ENCODE measurements around the gene PPCS.

PPCS gene

DNA sequence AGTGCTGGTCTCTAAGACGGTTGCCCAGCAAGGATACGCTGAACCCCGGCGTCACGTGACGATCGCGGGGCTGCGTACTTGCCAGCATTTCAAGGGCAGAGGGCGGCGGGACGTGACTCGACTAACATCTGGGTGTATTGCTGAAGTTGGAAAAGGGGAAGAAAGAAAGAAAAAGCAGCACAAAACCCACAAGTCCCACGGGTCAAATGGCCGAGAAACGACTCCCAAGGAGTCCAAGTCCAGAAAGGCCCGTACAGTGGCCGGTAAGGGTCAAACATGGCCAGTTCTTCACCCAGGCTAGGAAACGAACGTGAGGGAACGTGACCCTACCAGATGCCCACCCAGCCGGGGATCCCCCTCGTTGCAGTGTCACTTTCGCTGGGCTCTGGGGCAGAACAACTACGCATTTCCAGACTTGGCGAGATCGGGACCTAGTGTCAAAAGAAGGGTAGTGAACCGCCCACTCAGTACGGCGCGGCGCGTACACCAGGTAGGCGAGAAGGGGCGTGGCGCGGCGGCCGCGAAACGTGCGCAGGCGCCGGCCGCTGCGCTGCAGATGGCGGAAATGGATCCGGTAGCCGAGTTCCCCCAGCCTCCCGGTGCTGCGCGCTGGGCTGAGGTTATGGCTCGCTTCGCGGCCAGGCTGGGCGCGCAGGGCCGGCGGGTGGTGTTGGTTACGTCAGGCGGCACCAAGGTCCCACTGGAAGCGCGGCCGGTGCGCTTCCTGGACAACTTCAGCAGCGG is at the start of gene PPCS, which contains the start of gene ZMYND12:
PPCS (plus strand) TSS at position 534 of the 744 bp plus-strand sequence; CDS start at position 557, 23 bp downstream.
ZMYND12 (minus strand) TSS at position 13 of the 744 bp plus-strand sequence. CDS start 25 bp downstream, outside the sequence.
- DNase-seq, result peak; percentile 90

DNA sequence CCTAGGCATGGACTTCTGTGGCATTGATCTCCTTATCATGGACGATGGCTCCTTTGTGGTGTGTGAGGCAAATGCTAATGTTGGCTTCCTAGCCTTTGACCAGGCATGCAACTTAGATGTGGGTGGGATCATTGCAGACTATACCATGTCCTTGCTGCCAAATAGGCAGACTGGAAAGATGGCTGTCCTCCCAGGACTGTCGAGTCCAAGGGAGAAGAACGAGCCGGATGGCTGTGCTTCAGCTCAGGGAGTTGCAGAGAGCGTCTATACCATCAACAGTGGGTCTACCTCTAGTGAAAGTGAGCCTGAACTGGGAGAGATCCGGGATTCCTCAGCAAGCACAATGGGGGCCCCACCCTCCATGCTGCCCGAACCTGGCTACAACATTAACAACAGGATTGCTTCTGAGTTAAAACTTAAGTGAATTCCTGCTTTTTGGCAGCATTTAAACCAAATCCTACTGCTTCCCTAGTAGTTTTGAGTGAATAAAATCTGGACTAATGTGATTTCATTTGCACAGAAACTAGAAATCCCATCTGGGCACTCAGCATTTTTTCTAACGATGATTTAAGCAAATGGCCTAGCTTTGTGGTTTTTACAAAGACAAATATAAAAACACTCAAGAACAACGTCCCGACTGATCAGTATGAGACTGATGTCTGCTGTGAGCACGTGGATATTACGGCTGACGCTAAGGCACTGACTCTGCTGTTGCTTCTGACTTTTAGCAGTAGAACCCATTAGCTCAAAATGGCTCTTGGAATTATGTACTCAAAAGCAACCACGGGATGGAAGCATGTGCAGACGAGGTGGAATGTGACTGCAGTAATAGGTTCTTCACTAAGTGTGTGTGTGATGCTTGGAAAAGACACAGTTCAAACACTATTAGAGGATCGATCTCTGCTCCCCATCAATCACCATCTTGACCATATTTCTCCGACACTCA is 41.5 kb upstream of the PPCS start:
- DNase-seq, result no peak

DNA sequence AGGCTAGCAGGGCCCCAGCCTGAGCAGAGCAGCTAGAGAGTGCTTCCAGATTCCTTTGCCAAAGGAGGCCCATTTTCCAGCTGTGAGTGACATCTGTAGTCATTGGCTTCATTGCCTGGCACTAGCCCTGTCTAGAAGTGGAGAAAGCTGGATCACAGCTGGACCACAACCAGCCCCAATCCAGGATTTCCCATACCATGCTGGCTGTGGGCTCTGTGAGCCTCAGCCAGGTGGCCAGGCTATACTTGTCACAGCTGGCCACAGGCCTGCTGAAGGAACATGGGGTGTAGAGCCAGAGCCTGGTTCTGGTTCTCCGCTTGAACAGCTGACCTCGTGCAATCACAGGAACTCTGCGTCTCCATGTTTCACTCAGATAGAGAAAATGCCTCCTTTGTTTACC is 39.2 kb upstream of the PPCS start:
- DNase-seq, result no peak

DNA sequence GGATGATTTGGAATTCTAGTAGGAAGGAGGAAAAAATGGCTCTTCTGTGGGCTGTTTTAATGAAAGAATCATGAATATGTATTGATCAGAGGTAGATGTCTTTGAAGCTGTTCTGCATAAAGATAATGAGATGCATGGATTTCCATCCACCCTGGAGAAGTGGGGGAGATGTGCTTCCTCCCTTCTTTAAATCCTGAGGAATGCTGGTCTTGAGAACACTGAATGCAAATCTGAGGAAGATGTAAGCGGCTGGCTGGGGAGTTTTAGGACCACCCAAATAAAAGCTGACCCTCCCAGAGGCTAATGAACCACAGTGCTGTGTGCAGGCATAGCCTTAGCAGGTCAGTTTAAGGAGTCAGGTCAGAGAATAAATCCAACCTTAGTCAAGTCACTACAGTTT is 37.8 kb upstream of the PPCS start:
- DNase-seq, result no peak

DNA sequence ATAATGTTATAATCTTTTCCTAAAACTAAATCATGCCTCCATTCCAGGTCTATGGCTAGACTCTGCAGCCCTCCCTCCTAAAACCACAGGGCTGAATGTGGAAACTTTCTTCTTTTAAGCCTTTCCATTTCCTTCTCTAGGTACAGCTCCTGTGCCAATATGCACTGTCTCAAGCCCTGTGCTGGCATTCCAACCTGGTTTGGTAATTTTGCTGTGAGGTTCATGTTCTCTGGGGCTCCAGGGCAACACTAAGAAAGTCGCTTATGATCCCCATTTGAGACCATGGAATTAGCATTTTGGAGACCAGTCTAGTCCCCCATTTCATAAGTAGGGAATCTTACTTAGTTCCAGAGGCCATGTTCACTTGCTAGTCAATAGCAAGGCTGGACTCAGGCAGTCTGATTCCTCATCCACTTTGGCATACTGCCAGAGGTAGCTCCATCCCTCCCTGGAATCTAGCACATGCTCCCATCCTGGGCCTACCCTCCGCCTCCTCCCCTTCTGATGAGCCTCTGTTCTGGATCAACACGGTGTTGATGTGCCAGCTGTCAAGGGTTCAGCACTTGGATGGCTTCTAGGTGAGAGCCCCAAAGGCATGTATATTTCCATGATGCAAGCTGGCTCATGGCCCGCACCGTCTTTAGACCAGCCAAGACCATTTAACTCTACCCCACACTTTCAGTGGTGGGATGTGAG is 37.1 kb upstream of the PPCS start:
- peak; percentile 28 for DNase-seq

DNA sequence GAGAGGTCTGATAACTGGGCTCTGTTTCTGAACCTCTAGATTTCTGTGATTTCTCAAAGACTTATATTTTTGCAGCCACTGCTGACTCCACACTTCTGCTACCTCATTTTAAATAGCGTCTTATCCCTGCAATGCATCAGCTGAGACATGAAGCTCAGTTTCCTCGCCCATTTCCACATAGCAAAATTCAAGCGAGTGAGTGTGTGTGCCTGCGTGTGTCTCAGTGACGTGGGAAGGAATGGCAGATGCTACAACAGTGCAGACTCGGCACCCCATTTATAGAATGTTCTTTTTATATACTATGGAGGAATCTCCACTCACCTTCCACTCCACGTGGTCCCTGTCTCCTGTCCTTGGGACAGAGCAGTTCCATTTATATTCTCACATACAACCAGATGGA is 36.2 kb upstream of the PPCS start:
- DNase-seq, result no peak

DNA sequence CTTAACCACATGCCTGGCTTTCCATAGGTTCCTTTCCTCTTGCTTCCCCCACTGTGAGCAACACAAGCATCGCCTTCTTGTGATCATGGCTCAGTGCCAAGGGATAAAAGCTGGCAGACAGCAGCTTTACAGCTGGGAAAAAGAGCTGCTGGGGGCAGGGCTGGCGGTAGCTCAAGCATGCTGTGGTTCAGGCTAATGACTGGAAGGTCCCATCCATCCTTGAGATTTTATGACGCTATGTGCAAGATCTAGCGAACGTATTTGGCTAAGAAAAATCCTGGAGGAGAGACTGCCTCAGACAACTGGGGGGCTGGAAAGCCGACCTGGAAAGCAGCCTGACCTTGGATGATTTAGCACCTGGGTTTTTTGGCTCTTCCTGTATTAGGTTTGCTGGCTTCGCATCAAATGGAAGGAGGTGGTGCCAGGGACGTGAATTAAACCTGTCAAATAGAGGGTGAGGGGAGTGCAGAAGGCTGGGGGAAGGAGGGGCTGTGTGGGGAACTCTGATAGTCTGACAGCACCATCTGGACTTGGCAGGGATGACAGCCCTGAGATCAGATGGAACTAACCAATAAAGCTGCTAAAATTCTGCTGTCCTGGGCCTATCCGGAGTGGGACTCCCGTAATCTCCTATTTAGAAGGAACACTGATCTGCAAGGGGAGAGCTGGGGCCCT is 35.3 kb upstream of the PPCS start:
- peak; percentile 99 for DNase-seq

DNA sequence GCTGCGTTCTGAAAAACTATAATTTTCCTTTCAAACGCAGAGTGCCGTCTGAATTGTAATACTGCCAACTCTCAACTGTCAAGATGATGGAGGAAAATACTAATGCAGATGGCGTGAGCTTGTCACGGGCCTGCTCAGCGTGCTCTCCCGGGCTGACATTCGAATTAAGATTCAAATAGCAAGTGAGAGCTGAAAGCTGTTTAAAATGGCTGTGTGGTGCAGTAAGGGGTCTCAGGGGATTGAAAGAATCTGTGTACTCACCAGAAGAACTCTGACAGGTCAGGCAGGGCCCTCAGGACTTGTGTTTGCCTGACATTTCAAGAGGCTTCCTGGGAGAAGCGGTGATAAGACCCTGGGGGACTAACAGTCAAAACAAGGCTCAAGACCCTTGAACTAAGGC is 33.6 kb upstream of the PPCS start:
- peak; percentile 96 for DNase-seq

DNA sequence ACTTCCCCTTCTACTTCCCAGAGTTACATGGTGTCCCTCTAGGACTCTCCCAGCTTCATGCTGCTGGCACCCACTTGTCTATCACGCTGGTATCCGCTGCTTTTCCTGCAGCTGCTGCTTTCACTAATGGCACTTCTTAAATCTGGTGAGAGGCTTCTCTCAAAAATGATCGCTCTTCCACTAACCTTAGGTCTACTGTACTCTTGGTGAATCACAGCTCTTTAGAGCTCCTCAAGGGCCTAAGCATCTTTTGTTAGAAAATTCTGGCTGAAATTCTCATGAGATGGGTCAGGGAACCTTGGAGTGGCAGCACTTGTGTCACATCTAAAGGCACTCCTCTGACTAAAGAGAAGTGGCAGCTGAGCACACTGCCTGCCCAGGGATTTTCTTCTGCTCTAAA is 32.7 kb upstream of the PPCS start:
- peak; percentile 99 for DNase-seq

DNA sequence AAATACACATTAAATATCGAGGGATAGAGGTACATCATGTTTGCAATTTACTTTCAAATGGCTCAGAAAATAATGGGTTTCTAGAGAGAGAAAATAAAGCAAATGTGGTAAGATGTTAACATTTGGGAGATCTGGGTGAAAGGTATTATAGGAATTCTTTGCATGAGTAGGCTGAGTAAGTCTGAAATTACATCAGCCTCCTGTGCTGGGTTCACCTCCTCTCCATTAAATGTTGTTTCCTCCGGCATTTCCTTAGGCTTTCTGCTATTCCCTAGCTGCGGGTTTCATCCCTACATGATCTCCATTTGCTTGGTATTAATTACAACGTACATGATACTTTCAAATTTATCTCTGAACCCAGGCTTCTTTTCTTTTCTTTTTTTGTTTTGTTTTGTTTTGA is 32.1 kb upstream of the PPCS start:
- no peak for DNase-seq

DNA sequence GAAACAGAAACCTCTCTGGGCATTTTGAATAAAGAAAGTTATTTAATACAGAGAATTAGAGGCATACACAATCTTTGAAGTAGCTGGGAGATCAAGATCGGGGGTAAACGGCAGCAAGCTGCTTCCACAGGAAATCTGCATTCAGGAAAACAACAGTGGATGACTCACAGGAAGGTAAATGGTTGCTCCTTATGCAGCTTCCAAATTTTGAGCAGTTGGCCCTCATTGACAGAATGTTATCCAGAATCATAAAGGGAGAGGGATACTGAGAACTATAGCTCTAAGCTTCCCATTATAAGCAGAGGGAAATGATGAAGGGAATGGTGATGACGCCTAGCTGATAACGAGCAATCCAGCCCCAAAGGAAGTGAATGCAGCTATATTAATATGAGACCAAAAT is 29.1 kb upstream of the PPCS start:
- no peak for DNase-seq

DNA sequence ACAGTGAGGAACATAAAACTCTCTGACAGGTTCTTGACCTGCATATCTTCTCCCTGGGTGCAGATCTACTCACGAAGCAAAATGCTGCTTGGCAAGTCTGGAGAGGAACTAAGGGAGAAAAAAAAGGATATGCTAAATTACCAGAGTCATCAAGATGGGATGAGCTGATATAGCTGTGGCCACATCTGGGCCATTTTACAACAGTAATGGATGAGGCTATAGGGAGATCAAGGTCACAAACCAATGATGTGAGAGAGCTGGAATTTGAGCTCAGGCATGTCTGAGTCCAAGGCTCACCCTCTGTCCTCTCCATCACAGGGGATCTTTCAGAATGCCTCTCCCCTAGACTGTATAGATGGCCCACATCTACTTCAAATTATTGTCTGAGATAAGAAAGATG is 26.7 kb upstream of the PPCS start:
- DNase-seq, result no peak

DNA sequence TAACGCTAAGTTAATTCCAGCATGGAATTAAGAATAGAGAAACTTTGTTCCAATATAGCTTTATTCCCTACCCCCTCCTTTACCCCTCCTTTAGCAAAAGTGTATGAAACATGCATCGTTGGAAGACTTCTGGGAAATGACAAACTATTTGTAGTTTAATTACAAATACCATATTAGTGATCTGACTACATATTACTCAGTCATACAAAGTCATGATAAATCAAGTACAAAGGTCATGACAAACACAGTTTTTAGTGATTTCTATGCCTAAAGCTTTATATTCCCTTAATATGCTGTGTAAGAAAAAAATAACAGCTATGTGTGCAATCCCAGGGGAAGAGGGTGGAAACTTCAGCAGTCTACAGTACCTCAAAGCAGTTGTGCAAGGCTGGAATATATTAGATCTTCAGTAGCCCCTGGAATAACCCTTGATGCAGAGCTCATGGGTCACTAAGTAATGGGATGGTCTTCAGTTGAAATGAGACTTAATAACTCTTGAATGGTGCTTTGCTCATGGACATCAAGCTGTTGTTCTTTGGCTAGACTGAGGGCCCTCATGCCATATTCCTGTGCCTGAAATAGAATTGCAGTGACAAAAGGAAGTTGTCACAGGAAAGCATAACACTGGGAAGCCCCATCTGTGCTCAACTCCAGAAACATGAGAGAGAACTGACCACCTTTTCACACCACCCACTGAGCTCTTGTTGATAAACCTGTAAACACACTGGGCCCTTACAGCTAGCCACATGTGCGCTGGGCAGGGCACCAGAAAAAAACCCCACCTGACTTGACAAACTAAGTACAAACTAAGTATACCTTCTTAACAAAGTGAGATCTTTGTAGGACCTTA is 25.8 kb upstream of the PPCS start:
- DNase-seq, result no peak

DNA sequence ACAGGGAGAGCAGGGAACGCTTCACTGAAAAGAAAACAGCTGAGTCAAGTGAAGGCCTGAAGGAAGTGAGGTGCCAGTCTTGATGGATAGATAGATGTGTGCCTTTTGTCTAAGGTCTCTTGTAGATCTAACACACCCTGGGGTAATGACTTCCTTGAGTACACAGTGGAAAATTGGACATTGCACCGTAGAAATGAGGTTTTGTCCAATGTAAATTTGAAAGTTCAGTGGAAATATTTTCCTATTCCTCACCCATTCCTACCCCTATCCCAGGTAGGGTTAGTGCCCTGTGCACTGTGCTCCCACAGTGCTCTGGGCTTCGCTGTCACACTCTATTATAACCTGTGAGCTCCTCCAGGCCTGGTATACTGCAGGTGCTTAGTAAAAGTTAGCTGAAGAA is 24.8 kb upstream of the PPCS start:
- DNase-seq, result no peak

DNA sequence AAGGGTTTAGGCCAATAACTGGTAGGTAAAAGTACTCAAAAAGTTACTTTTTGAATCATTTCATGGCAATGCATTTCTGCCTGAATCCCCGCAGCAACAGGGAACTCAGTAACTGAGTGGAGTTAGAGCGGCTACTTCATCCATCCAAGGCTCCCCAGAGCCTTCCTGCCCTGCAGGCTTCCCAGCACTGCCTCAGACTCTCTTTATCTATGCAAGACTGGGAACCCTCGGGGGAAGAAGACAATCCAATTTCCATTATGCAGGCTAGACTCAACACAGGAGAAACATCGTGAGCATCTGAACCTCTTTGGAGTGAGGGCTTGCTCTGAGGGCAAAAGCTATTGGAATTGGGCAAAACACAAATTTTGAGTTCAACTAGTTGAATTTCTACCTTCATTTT is 23.6 kb upstream of the PPCS start:
- no peak for DNase-seq

DNA sequence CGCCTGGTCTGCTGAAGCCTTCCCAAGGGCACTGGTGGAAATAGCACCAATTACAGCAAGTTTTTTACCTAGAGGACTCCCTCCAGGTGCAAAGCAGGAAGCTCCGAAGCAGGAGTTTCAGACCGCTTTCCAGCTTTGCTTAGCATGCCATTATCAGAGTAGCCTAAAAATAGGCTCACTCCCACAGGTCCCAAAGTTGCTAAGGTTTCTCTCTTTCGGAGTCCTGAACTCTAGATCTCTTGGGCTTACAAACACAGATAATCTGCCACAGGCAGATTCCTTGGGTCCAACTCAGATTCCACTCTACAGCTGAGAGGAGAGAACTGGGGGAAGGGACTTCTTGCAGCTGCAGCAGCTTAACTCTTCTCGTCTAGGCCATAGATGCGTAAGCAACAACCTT is 23.0 kb upstream of the PPCS start:
- no peak for DNase-seq

DNA sequence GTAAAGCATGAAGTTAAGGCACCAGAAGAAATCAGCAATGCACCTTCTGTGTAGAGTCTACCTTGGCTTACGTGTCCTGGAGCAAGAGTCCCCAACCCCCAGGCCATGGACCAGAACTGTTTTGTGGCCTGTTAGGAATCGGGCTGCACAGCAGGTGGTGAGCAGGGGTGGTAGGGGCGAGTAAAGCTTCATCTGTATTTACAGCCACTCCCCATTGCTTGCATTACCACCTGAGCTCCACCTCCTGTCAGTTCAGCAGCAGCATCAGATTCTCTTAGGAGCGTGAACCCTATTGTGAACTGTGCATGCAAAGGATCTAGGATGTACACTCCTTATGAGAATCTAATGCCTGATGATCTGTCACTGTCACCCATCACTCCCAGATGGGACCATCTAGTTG is 22.0 kb upstream of the PPCS start:
- DNase-seq, result no peak

DNA sequence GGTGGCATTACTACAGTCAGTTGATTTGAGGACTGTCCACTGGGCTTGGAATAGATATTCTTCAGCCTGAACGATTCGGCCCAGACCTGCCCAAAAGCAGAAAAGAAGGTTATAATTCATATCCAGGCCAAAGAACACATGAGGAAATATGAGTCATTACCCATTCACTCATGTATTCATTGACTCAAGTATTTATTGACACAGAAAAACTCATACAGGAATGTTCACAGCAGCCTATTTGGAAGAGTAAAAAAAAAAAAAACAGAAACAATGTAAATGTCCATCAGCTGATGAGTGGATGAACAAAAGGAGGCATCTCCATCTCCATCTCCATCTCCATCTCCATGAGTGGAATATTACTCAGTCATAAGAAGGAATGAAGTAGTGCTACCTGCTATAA is 16.4 kb upstream of the PPCS start:
- DNase-seq, result no peak

DNA sequence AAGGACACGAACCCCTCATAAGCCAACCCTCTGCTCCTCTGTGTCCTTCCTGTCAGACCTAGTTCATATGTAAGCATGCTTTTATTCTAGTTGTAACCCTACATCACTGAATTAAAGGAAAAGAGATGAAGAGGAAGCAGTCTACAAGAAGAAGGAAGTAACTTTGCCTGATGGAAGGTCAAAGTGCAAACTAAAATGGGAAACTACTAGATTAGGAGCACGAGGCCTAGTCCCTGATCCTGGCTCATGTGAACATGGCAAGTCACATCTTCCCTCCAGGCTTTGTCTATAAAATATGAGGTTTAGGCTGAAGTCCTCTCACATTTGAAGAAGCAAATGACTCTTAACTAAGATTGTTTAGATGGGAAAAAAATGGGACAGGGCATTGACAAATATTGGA is 13.7 kb upstream of the PPCS start:
- DNase-seq, result no peak

DNA sequence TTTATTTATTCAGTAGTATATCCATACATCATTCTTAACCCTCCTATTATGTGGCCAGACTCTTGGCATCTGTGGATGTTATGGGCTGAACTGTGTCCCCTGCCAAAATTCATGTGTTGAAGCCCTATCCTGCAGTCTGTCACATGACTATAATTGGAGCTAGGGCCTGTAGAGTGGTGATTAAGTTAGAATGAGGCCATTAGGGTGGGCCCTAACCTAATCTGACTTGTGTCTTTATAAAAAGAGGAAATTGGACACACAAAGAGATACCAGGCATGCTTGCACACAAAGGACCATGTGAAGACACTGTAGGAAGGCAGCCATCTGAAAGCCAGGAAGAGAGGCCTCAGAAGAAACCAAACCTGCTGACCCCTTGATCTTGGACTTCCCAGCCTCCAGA is 7.1 kb upstream of the PPCS start:
- DNase-seq, result no peak

DNA sequence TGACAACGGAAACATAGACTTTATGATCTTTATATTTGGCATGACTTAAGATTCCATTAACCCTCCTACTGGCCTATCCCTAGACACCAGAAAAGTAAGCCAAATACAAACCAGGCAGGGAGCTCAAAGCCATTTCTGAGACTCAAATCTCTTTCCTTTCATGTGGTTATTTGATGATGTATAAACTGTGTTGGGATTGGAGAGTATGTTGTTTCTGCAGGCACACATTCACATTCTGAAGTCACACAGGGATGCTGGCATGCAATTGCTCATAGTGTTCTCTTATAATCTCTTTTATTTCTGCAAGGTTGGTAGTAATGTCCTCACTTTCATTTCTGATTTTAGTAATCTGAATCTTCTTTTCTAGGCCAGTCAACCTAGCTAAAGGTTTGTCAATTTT is 6.3 kb upstream of the PPCS start:
- no peak for DNase-seq

DNA sequence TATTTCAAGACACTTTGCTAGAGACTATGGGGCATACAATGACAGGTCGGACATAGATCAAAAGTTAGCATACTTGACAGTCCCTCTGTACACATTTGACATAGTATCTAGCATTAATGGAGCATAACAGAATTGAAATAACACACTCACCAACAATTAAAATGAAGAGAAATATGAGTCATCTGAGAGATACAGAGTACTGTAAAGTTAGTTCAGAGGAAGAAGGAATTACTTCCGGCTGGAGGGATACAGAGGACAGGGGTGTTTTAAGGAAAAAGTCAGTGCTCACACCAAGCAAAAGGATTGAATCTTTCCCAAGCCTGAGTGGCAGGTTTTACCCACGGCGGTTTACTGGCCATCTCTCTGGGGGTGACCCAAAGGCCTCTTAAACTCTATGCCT is 3.0 kb upstream of the PPCS start:
- peak; percentile 15 for DNase-seq

All from DMS79 treated with DMSO at 0.1 percent for 48 hours (cell line).